Mesothelial cell of epicardium (in vitro differentiated cells): ENCODE measurements around the gene AMPH. TPM values are rescaled to one million over a fixed set of nuclear protein-coding genes. Genes with fewer than 3 reads are reported as not detected.

Experiments used
- DNase-seq, 2 experiments: peaks; one replicate each; pipeline ENCODE4 v3.0.0; 2021; ENCODE audit warnings: low spot score in 2 of 2; ENCODE audit not compliant: unreplicated experiment in 2 of 2
- H3K27ac Mint-ChIP-seq: 2 replicates; pipeline ENCODE4 v1.8.0; 2021; ENCODE audit warnings: mixed read lengths
- H3K27me3 Mint-ChIP-seq: 2 replicates; pipeline ENCODE4 v1.8.0; 2021; ENCODE audit warnings: low read depth, mixed read lengths
- H3K36me3 Mint-ChIP-seq: 2 replicates; pipeline ENCODE4 v1.8.0; 2021; ENCODE audit warnings: mixed read lengths
- H3K4me1 Mint-ChIP-seq: 2 replicates; pipeline ENCODE4 v1.8.0; 2021; ENCODE audit warnings: mixed read lengths
- H3K4me3 Mint-ChIP-seq: 2 replicates; pipeline ENCODE4 v1.8.0; 2021; ENCODE audit warnings: mild to moderate bottlenecking, moderate library complexity, mixed read lengths
- H3K9me3 Mint-ChIP-seq: 2 replicates; pipeline ENCODE4 v1.8.0; 2021; ENCODE audit warnings: mixed read lengths
- CTCF ChIP-seq: fragments of 200-600 bp; sonication (generic); IDR thresholded peaks from one replicate; pipeline ENCODE4 v1.5.0; 2021; ENCODE audit warnings: antibody characterized with exemption; ENCODE audit not compliant: unreplicated experiment
- total RNA-seq: library from RNA; stranded (reverse); gene quantifications from 3 replicates; pipeline ENCODE4 v1.2.1, GENCODE V29; 2021

AMPH gene
- total RNA-seq, 1 donor from 2014 or later, result 2.4 TPM

GRCh38 chr7:38512291-38512690, 118.9 kb downstream of the AMPH start:
- no peaks in the 10 kb centered on the region for H3K36me3 Mint-ChIP-seq
- peaks cover 21% of the 10 kb centered on the region for H3K9me3 Mint-ChIP-seq
- no peak overlapping the region for H3K27ac Mint-ChIP-seq
- no peaks in the 10 kb centered on the region for H3K4me1 Mint-ChIP-seq
- DNase-seq, result no peak
- peaks cover 18% of the 10 kb centered on the region for H3K27me3 Mint-ChIP-seq
- no peak for TF ChIP-seq CTCF
- no peak overlapping the region for H3K4me3 Mint-ChIP-seq

- H3K9me3 Mint-ChIP-seq, result no peaks in the 10 kb centered on the region
- no peak overlapping the region for H3K4me3 Mint-ChIP-seq
- no peak overlapping the region for H3K27ac Mint-ChIP-seq
- H3K36me3 Mint-ChIP-seq, result no peaks in the 10 kb centered on the region
- no peak for TF ChIP-seq CTCF
- H3K4me1 Mint-ChIP-seq, result no peaks in the 10 kb centered on the region
- no peak for DNase-seq
- H3K27me3 Mint-ChIP-seq, result peaks cover 48% of the 10 kb centered on the region
These were observed 123.8 kb downstream of the AMPH start for GRCh38 chr7:38507384-38507783.

- no peak overlapping the region for H3K4me3 Mint-ChIP-seq
- no peaks in the 10 kb centered on the region for H3K4me1 Mint-ChIP-seq
- no peak for DNase-seq
- no peaks in the 10 kb centered on the region for H3K36me3 Mint-ChIP-seq
- H3K9me3 Mint-ChIP-seq, result no peaks in the 10 kb centered on the region
- peaks cover 48% of the 10 kb centered on the region for H3K27me3 Mint-ChIP-seq
- no peak for TF ChIP-seq CTCF
- H3K27ac Mint-ChIP-seq, result no peak overlapping the region
These were observed 124.4 kb downstream of the AMPH start for GRCh38 chr7:38506756-38507155.

GRCh38 chr7:38506004-38506403, 125.2 kb downstream of the AMPH start:
- DNase-seq, result no peak
- Mint-ChIP-seq H3K27me3 (peaks cover 48% of the 10 kb centered on the region), H3K27ac (no peak overlapping the region), H3K9me3 (no peaks in the 10 kb centered on the region), H3K4me3 (no peak overlapping the region), H3K36me3 (no peaks in the 10 kb centered on the region), H3K4me1 (no peaks in the 10 kb centered on the region)
- no peak for TF ChIP-seq CTCF

GRCh38 chr7:38504684-38505083, 126.5 kb downstream of the AMPH start:
- H3K4me1 Mint-ChIP-seq, result no peaks in the 10 kb centered on the region
- TF ChIP-seq CTCF, result no peak
- H3K36me3 Mint-ChIP-seq, result no peaks in the 10 kb centered on the region
- peaks cover 51% of the 10 kb centered on the region for H3K27me3 Mint-ChIP-seq
- H3K27ac Mint-ChIP-seq, result no peak overlapping the region
- no peaks in the 10 kb centered on the region for H3K9me3 Mint-ChIP-seq
- no peak overlapping the region for H3K4me3 Mint-ChIP-seq
- no peak for DNase-seq

GRCh38 chr7:38502848-38503247, 128.3 kb downstream of the AMPH start:
- TF ChIP-seq CTCF, result no peak
- Mint-ChIP-seq H3K27me3 (peaks cover 51% of the 10 kb centered on the region), H3K4me3 (no peak overlapping the region), H3K9me3 (no peaks in the 10 kb centered on the region), H3K36me3 (no peaks in the 10 kb centered on the region), H3K4me1 (no peaks in the 10 kb centered on the region), H3K27ac (no peak overlapping the region)
- DNase-seq, result no peak
